ENCODE data around the gene KRR1. TPM values are rescaled to one million over a fixed set of nuclear protein-coding genes. Genes with fewer than 3 reads are reported as not detected.
A peak's percentile ranks its signal among the peaks of the same experiment; 100 is the strongest.
"Not testable (repeated sequence)": the region's sequence is repeated elsewhere in the genome, so short reads cannot be mapped to it uniquely, and the experiment has no call there.

KRR1 gene
- total and polyA plus RNA-seq, 2 of the 13 experiments (the other 11 are each of a cell fraction or from before 2014, with no cell fraction given) = 19.3 to 103 TPM

DNA sequence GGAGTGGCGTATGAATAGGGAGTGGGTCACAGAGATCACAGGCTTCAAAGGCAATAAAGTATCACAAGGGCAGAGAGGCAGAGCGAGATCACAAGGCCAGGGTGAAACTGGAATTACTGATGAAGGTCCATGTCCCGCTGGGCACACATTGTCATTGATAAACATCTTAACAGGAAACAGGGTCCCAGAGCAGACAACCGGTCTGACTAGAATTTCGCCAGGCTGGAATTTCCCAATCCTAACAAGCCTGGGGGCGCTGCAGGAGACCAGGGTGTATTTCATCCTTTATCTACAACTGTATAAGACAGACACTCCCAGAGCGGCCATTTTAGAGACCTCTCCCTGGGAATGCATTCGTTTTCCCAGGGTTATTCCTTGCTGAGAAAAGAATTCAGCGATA lies 53.5 kb downstream of the KRR1 start:
- BruUV-seq (replicated peaks); H3K4me1 ChIP-seq (ENCODE audit: insufficient read depth, low read length); H3K79me2 ChIP-seq (ENCODE audit: insufficient read depth, low read length); POLR2A ChIA-PET; H2AFZ ChIP-seq (ENCODE audit: low read length); H4K20me1 ChIP-seq (ENCODE audit: insufficient read depth, low read length); CTCF ChIA-PET (ENCODE audit: low intra/inter-chr PET ratio, low total read pairs); intact Hi-C loops (cut with micrococcal nuclease; ENCODE audit: unreplicated experiment); FAIRE-seq; H3K4me3 ChIP-seq (replicated peaks in 1 of 3; ENCODE audit: insufficient read depth in 1 of 3, low read depth in 2 of 3, low read length in 3 of 3); H3K36me3 ChIP-seq (replicated peaks in 1 of 2; ENCODE audit: control insufficient read depth in 1 of 2, insufficient read depth in 2 of 2, low read length in 2 of 2); H3K27ac ChIP-seq (ENCODE audit: extremely low read length, insufficient read depth, low read length); ATAC-seq; H3K27me3 ChIP-seq (ENCODE audit: control insufficient read depth in 1 of 2, insufficient read depth in 2 of 2, low read length in 2 of 2); H3K4me2 ChIP-seq (ENCODE audit: low read depth, low read length); in situ Hi-C loops (cut with HindIII; ENCODE audit: extremely low pct_ligation_motif_present, low pct_unique_long_range_greater_than_20kb); H3K9ac ChIP-seq (ENCODE audit: insufficient read depth, low read depth, low read length): not testable (repeated sequence)
- 13% methylated on average over 7 of the region's 9 CpGs for WGBS (ENCODE audit: low lambda C conversion rate)
- peaks cover 16% of the 10 kb centered on the region for H3K9me3 ChIP-seq (ENCODE audit: low read length)
- peak; percentile 15 for DNase-seq (ENCODE audit: low spot score)
- TF ChIP-seq SETDB1 (CRISPR knock-in tag; IDR thresholded peaks at IDR 0.05; ENCODE audit: borderline replicate concordance) = peak; percentile 93; the same call in 1 of the 2 replicates

DNA sequence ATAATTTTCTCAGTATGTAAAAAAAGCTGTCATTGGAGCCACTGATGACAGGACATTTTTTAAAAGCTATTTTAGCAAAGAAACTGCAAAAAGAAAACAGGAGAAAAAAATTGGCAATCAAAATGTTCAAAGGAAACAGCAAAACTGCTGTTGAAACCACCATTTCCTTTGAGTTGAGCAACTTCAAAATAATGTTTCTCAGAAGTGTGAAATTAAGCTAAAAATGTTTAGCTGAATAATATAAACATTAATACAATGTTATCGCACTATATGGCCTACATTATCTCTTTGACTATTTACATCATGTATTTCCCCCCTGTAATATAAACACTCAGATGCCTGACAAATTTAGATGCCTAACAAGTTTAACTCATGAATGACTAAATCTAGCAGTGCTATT lies 54.2 kb downstream of the KRR1 start:
- H3K27me3 ChIP-seq (ENCODE audit: control insufficient read depth in 1 of 2, insufficient read depth in 2 of 2, low read length in 2 of 2) = 0 out of 5 replicates have a peak, but pooled peaks cover 0 to 4% of the 10 kb centered on the region in 2 experiments
- H3K9me3 ChIP-seq (ENCODE audit: low read length) = peaks cover 16% of the 10 kb centered on the region
- no peak overlapping the region for H3K4me3 ChIP-seq (replicated peaks in 1 of 3; ENCODE audit: insufficient read depth in 1 of 3, low read depth in 2 of 3, low read length in 3 of 3)
- no peak overlapping the region for H3K27ac ChIP-seq (ENCODE audit: extremely low read length, insufficient read depth, low read length)
- H3K79me2 ChIP-seq (ENCODE audit: insufficient read depth, low read length) = no peaks in the 10 kb centered on the region
- FAIRE-seq (no peak), DNase-seq (ENCODE audit: low spot score) (no peak), ATAC-seq (no peak)
- H3K9ac ChIP-seq (ENCODE audit: insufficient read depth, low read depth, low read length) = no peak overlapping the region
- ChIA-PET CTCF (ENCODE audit: low intra/inter-chr PET ratio, low total read pairs) (no interaction called here), POLR2A (no interaction called here)
- no peak overlapping the region for H3K4me2 ChIP-seq (ENCODE audit: low read depth, low read length)
- H4K20me1 ChIP-seq (ENCODE audit: insufficient read depth, low read length) = no peaks in the 10 kb centered on the region
- intact Hi-C loops (cut with micrococcal nuclease; ENCODE audit: unreplicated experiment) (no loop called here), in situ Hi-C loops (cut with HindIII; ENCODE audit: extremely low pct_ligation_motif_present, low pct_unique_long_range_greater_than_20kb) (no loop called here)
- no peak overlapping the region for H2AFZ ChIP-seq (ENCODE audit: low read length)
- no peaks in the 10 kb centered on the region for H3K36me3 ChIP-seq (replicated peaks in 1 of 2; ENCODE audit: control insufficient read depth in 1 of 2, insufficient read depth in 2 of 2, low read length in 2 of 2)
- BruUV-seq (replicated peaks) = no TSS peak
- TF ChIP-seq FOXP1 (IDR thresholded peaks at IDR 0.05) = no peak
- no peak for TF ChIP-seq FOXP1 (CRISPR knock-in tag; IDR thresholded peaks at IDR 0.05)
- TF ChIP-seq PRMT3 (CRISPR knock-in tag; IDR thresholded peaks at IDR 0.05; ENCODE audit: borderline replicate concordance, low read depth) = no peak
- TF ChIP-seq, protein P1, sequence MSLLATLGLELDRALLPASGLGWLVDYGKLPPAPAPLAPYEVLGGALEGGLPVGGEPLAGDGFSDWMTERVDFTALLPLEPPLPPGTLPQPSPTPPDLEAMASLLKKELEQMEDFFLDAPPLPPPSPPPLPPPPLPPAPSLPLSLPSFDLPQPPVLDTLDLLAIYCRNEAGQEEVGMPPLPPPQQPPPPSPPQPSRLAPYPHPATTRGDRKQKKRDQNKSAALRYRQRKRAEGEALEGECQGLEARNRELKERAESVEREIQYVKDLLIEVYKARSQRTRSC (CRISPR knock-in tag; IDR thresholded peaks at IDR 0.05; ENCODE audit: low read depth) = no peak
- TF ChIP-seq, protein P2, sequence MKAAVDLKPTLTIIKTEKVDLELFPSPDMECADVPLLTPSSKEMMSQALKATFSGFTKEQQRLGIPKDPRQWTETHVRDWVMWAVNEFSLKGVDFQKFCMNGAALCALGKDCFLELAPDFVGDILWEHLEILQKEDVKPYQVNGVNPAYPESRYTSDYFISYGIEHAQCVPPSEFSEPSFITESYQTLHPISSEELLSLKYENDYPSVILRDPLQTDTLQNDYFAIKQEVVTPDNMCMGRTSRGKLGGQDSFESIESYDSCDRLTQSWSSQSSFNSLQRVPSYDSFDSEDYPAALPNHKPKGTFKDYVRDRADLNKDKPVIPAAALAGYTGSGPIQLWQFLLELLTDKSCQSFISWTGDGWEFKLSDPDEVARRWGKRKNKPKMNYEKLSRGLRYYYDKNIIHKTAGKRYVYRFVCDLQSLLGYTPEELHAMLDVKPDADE (CRISPR knock-in tag; IDR thresholded peaks at IDR 0.05) = no peak
- no peak for TF ChIP-seq ASH2L (IDR thresholded peaks at IDR 0.05; ENCODE audit: insufficient read length, low read depth, low read length)
- TF ChIP-seq RAD51 (IDR thresholded peaks at IDR 0.05; ENCODE audit: borderline replicate concordance) = no peak
- TF ChIP-seq HHEX (CRISPR knock-in tag; IDR thresholded peaks at IDR 0.05) = no peak
- no peak for TF ChIP-seq SMAD9 (CRISPR knock-in tag; IDR thresholded peaks at IDR 0.05)
- no peak for TF ChIP-seq ETV6 (CRISPR knock-in tag; conservative IDR thresholded peaks at IDR 0.05)
- 91% methylated on average over 1 of the region's 1 CpG for WGBS (ENCODE audit: low lambda C conversion rate)
- H3K4me1 ChIP-seq (ENCODE audit: insufficient read depth, low read length) = no peaks in the 10 kb centered on the region
